Fibroblast of lung (primary cell): ENCODE measurements around the gene MTARC1. TPM values are rescaled to one million over a fixed set of nuclear protein-coding genes. Genes with fewer than 3 reads are reported as not detected.
A peak's percentile ranks its signal among the peaks of the same experiment; 100 is the strongest.

Experiments
- DNase-seq, 2 donors: peaks; one replicate each; pipeline versions ENCODE4 v3.0.0 to v3.0.0-alpha.2; 2010; ENCODE audit warnings: low read depth in 2 of 2
- H2AFZ ChIP-seq: 2 replicates; pipeline ENCODE4 v1.5.1; 2012; ENCODE audit warnings: low read length, control low read depth, inconsistent platforms
- H3K27ac ChIP-seq: 2 replicates; pipeline ENCODE4 v1.5.1; 2011; ENCODE audit warnings: low read length, control low read depth; ENCODE audit not compliant: insufficient read depth
- H3K27me3 ChIP-seq: 2 replicates; pipeline ENCODE4 v1.5.1; 2011; ENCODE audit warnings: mild to moderate bottlenecking, low read length; ENCODE audit not compliant: control insufficient read depth, insufficient read depth
- H3K36me3 ChIP-seq: 2 replicates; pipeline ENCODE4 v1.5.1; 2011; ENCODE audit warnings: low read length; ENCODE audit not compliant: control insufficient read depth, insufficient read depth
- H3K4me1 ChIP-seq: 2 replicates; pipeline ENCODE4 v1.5.1; 2011; ENCODE audit warnings: low read length; ENCODE audit not compliant: control insufficient read depth, insufficient read depth; ENCODE audit errors: extremely low read depth
- H3K4me2 ChIP-seq: 2 replicates; pipeline ENCODE4 v1.5.1; 2011; ENCODE audit warnings: low read length, control low read depth; ENCODE audit not compliant: insufficient read depth; ENCODE audit errors: extremely low read depth
- H3K4me3 ChIP-seq, 4 experiments: fragments of 200-600 bp in 1 of 4; sonication (generic) in 1 of 4; replicated peaks in 1 of 4; 2 replicates each; pipeline ENCODE4 v1.5.1; 2011 to 2016; ENCODE audit warnings: low read length in 4 of 4, low read depth in 3 of 4, mild to moderate bottlenecking in 3 of 4, control low read depth in 2 of 4, inconsistent platforms in 1 of 4, mixed read lengths in 1 of 4; ENCODE audit not compliant: insufficient read depth in 1 of 4; ENCODE audit errors: control extremely low read depth in 1 of 4
- H3K79me2 ChIP-seq: 2 replicates; pipeline ENCODE4 v1.5.1; 2012; ENCODE audit warnings: mild to moderate bottlenecking, low read length, inconsistent platforms; ENCODE audit not compliant: control insufficient read depth, insufficient read depth
- H3K9ac ChIP-seq: 2 replicates; pipeline ENCODE4 v1.5.1; 2011; ENCODE audit warnings: mild to moderate bottlenecking, low read length, control low read depth; ENCODE audit not compliant: insufficient read depth
- H3K9me3 ChIP-seq: 2 replicates; pipeline ENCODE4 v1.5.1; 2012; ENCODE audit warnings: low read depth, low read length; ENCODE audit not compliant: control insufficient read depth, insufficient read depth
- H4K20me1 ChIP-seq: 2 replicates; pipeline ENCODE4 v1.5.1; 2011; ENCODE audit warnings: low read length; ENCODE audit not compliant: control insufficient read depth, insufficient read depth; ENCODE audit errors: extremely low read depth
- CTCF ChIP-seq, 2 donors: IDR thresholded peaks in 1 of 2; conservative IDR thresholded peaks in 1 of 2; 1 replicate in 1 of 2; 2 replicates in 1 of 2; pipeline ENCODE4 v1.5.1; 2011 to 2012; ENCODE audit warnings: low read length in 2 of 2, control low read depth in 1 of 2, inconsistent platforms in 1 of 2, low read depth in 1 of 2, mild to moderate bottlenecking in 1 of 2
- EZH2 ChIP-seq: IDR thresholded peaks from 2 replicates; pipeline ENCODE4 v1.5.1; 2012; ENCODE audit warnings: low read length, control low read depth, mild to moderate bottlenecking; ENCODE audit errors: missing control alignments
- polyA plus RNA-seq, 2 donors: library from polyadenylated mRNA; depleted of rRNA in 1 of 2; stranded (reverse) in 1 of 2; unstranded in 1 of 2; fragments of >200 nt; gene quantifications; 2 replicates each; pipeline ENCODE4 v1.2.1, GENCODE V29; 2011 to 2012; ENCODE audit warnings: missing spikeins in 1 of 2
- total RNA-seq: library from RNA; depleted of rRNA; stranded (reverse); fragments of >200 nt; gene quantifications from 2 replicates; pipeline ENCODE4 v1.2.1, GENCODE V29; 2014

The MTARC1 gene
- total and polyA plus RNA-seq, 2 donors (not counting 1 experiment from before 2014, with no cell fraction given) = 1.8 to 9.6 TPM

- TF ChIP-seq CTCF (conservative IDR thresholded peaks at IDR 0.05 in 1 of 2, IDR thresholded peaks at IDR 0.05 in 1 of 2; ENCODE audit: low read depth in 1 of 2, low read length in 2 of 2) (no peak), EZH2 (no peak)
- DNase-seq = no peak
- Histone ChIP-seq H3K4me3 (no peak overlapping the region), H2AFZ (no peak overlapping the region), H3K27me3 (no peaks in the 10 kb centered on the region), H3K9ac (no peak overlapping the region), H3K9me3 (no peaks in the 10 kb centered on the region), H4K20me1 (no peaks in the 10 kb centered on the region), H3K36me3 (no peaks in the 10 kb centered on the region), H3K79me2 (no peaks in the 10 kb centered on the region), H3K4me1 (peaks cover 2% of the 10 kb centered on the region), H3K27ac (no peak overlapping the region), H3K4me2 (no peak overlapping the region)
Measured at GRCh38 chr1:220788900-220789299, 2.2 kb downstream of the MTARC1 start.

GRCh38 chr1:220789532-220790147 lies 2.9 kb downstream of the MTARC1 start:
- Histone ChIP-seq H4K20me1 (no peaks in the 10 kb centered on the region), H3K27me3 (no peaks in the 10 kb centered on the region), H3K36me3 (no peaks in the 10 kb centered on the region), H3K79me2 (no peaks in the 10 kb centered on the region), H3K27ac (no peak overlapping the region), H3K9me3 (no peaks in the 10 kb centered on the region), H2AFZ (no peak overlapping the region), H3K4me3 (no peak overlapping the region), H3K9ac (no peak overlapping the region), H3K4me2 (no peak overlapping the region), H3K4me1 (peaks cover 2% of the 10 kb centered on the region)
- TF ChIP-seq EZH2 = no peak
- TF ChIP-seq CTCF (conservative IDR thresholded peaks at IDR 0.05 in 1 of 2, IDR thresholded peaks at IDR 0.05 in 1 of 2; ENCODE audit: low read depth in 1 of 2, low read length in 2 of 2) = no peak
- peak in 1 of 2 donors; percentile 50 for DNase-seq

GRCh38 chr1:220791285-220791684 lies 4.6 kb downstream of the MTARC1 start:
- Histone ChIP-seq H3K27ac (no peak overlapping the region), H3K9me3 (no peaks in the 10 kb centered on the region), H3K9ac (no peak overlapping the region), H4K20me1 (no peaks in the 10 kb centered on the region), H3K36me3 (no peaks in the 10 kb centered on the region), H3K4me2 (no peak overlapping the region), H3K27me3 (no peaks in the 10 kb centered on the region), H3K4me1 (peaks cover 2% of the 10 kb centered on the region), H2AFZ (no peak overlapping the region), H3K4me3 (no peak overlapping the region), H3K79me2 (no peaks in the 10 kb centered on the region)
- no peak for DNase-seq
- TF ChIP-seq EZH2 = no peak
- no peak for TF ChIP-seq CTCF (conservative IDR thresholded peaks at IDR 0.05 in 1 of 2, IDR thresholded peaks at IDR 0.05 in 1 of 2; ENCODE audit: low read depth in 1 of 2, low read length in 2 of 2)
